ENCODE results near the gene ARMC7. TPM values are rescaled to one million over a fixed set of nuclear protein-coding genes. Genes with fewer than 3 reads are reported as not detected.

ARMC7 gene
- total and polyA plus RNA-seq, 10 of the 15 experiments (the other 5 are each of a cell fraction or from before 2014, with no cell fraction given), result 1.5 to 19.8 (median 6.3) TPM

DNA sequence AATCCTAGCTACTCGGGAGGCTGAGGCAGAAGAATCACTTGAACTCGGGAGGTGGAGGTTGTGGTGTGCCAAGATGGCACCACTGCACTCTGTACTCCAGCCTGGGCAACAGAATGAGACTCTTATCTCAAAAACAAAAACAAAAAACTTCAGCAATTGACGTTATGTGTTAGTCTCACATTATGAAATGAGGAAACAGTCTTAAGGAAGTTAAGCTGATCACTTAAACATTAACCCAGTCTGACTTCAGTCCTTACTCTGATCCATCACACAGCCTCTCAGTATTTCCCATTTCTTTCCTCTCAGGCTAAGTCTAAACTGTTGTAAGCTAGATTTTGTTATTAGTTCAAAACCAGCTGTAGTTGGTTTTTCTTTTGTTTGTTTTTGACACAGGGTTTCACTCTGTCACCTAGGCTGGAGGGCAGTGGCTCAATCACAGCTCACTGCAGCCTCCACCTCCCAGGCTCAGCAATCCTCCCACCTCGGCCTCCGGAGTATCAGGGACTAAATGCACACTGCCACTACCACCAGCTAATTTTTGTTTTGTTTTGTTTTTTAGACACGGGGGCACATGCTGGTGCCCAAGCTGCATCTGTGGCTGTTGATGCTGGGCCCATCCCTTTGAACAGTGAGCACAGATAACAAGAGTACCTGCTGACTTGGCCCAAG, 38.2 kb downstream of the ARMC7 start:
- no peak overlapping the region for H3K9ac ChIP-seq (ENCODE audit: control insufficient read depth, insufficient read depth, low read length)

More for the DNA sequence above, 38.2 kb downstream of the ARMC7 start:
- FAIRE-seq (no peak), ATAC-seq (peak; percentile 26; the same call in 2 of the 3 replicates), DNase-seq (ENCODE audit: low read depth, low spot score) (no peak)
- intact Hi-C loops (cut with micrococcal nuclease; ENCODE audit: unreplicated experiment) (no loop called here), in situ Hi-C loops (cut with MboI) (no loop called here)
- no peaks in the 10 kb centered on the region for H3K9me3 ChIP-seq (replicated peaks; ENCODE audit: control insufficient read depth, insufficient read depth, low read length)
- peaks cover 50% of the 10 kb centered on the region for H3K79me2 ChIP-seq (ENCODE audit: control insufficient read depth, insufficient read depth, low read length)
- peaks cover 26 to 28% of the 10 kb centered on the region in 2 experiments; a peak in 3 of 4 replicates for H3K36me3 ChIP-seq (ENCODE audit: control insufficient read depth in 2 of 2, insufficient read depth in 2 of 2, low read length in 1 of 2)
- H3K27me3 ChIP-seq (replicated peaks in 1 of 2; ENCODE audit: control insufficient read depth in 2 of 2, insufficient read depth in 2 of 2, low read length in 1 of 2), result no peaks in the 10 kb centered on the region
- ChIA-PET CTCF (interaction anchor here (0.6 to 3.1 kb wide), 8 partner anchors 13 to 187 kb away, joined by 3 to 11 read pairs (median 4); partner anchors contain the start of gene NT5C), RAD21 (ENCODE audit: unreplicated experiment) (interaction anchor here (1.1 kb wide), 1 partner anchor 9 kb away, joined by 3 read pairs; no protein-coding TSS in a partner anchor), SMC1A (ENCODE audit: uncharacterized antibody, unreplicated experiment) (interaction anchor here (0.9 to 1.4 kb wide), 6 partner anchors 11 to 43 kb away, joined by 3 to 6 read pairs (median 4); no protein-coding TSS in a partner anchor), POLR2A (interaction anchor here (0.6 to 1.2 kb wide), 5 partner anchors 9 to 68 kb away, joined by 3 to 4 read pairs (median 3); no protein-coding TSS in a partner anchor)
- H4K20me1 ChIP-seq (ENCODE audit: control insufficient read depth, insufficient read depth), result no peaks in the 10 kb centered on the region
- no peak overlapping the region for H2AFZ ChIP-seq (ENCODE audit: control insufficient read depth, low read depth, low read length)
- no peak overlapping the region for H3K4me3 ChIP-seq
- H3K4me1 ChIP-seq (ENCODE audit: control insufficient read depth, insufficient read depth, low read length), result no peaks in the 10 kb centered on the region
- 65% methylated on average over 6 of the region's 6 CpGs for WGBS (ENCODE audit: insufficient coverage, insufficient replicate concordance, low lambda C conversion rate, missing lambda C conversion rate)
- TF ChIP-seq SMC3 (IDR thresholded peaks at IDR 0.05; ENCODE audit: borderline replicate concordance, low read length) (no peak), USF1 (IDR thresholded peaks at IDR 0.05; ENCODE audit: borderline replicate concordance, extremely low read length, insufficient read depth, low read depth, low read length) (no peak), HDGF (IDR thresholded peaks at IDR 0.05) (no peak), TAF1 (IDR thresholded peaks at IDR 0.05; ENCODE audit: borderline replicate concordance, low read depth, low read length) (no peak), IKZF2 (IDR thresholded peaks at IDR 0.05) (no peak), NR2C1 (IDR thresholded peaks at IDR 0.05) (no peak), SRF (IDR thresholded peaks at IDR 0.05; ENCODE audit: low read depth in 2 of 2, low read length in 2 of 2) (no peak), BCLAF1 (IDR thresholded peaks at IDR 0.05) (no peak), SMARCA5 (IDR thresholded peaks at IDR 0.05) (no peak), ZZZ3 (IDR thresholded peaks at IDR 0.05; ENCODE audit: control insufficient read depth, insufficient read length, low read depth) (no peak), JUND (IDR thresholded peaks at IDR 0.05; ENCODE audit: low read depth, low read length) (no peak)
- TF ChIP-seq, protein P1, sequence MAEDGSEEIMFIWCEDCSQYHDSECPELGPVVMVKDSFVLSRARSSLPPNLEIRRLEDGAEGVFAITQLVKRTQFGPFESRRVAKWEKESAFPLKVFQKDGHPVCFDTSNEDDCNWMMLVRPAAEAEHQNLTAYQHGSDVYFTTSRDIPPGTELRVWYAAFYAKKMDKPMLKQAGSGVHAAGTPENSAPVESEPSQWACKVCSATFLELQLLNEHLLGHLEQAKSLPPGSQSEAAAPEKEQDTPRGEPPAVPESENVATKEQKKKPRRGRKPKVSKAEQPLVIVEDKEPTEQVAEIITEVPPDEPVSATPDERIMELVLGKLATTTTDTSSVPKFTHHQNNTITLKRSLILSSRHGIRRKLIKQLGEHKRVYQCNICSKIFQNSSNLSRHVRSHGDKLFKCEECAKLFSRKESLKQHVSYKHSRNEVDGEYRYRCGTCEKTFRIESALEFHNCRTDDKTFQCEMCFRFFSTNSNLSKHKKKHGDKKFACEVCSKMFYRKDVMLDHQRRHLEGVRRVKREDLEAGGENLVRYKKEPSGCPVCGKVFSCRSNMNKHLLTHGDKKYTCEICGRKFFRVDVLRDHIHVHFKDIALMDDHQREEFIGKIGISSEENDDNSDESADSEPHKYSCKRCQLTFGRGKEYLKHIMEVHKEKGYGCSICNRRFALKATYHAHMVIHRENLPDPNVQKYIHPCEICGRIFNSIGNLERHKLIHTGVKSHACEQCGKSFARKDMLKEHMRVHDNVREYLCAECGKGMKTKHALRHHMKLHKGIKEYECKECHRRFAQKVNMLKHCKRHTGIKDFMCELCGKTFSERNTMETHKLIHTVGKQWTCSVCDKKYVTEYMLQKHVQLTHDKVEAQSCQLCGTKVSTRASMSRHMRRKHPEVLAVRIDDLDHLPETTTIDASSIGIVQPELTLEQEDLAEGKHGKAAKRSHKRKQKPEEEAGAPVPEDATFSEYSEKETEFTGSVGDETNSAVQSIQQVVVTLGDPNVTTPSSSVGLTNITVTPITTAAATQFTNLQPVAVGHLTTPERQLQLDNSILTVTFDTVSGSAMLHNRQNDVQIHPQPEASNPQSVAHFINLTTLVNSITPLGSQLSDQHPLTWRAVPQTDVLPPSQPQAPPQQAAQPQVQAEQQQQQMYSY (CRISPR knock-in tag; IDR thresholded peaks at IDR 0.05), result no peak
- H3K27ac ChIP-seq (ENCODE audit: control insufficient read depth, insufficient read depth), result no peak overlapping the region
- H3K4me2 ChIP-seq (ENCODE audit: control insufficient read depth, insufficient read depth), result no peak overlapping the region
- no TSS peak for BruUV-seq (replicated peaks)

Data from GM12878 (cell line).